WTC11 (cell line): ENCODE measurements around the gene TAS2R40. TPM values are rescaled to one million over a fixed set of nuclear protein-coding genes. Genes with fewer than 3 reads are reported as not detected.
A peak's percentile ranks its signal among the peaks of the same experiment; 100 is the strongest.

Experiments used
- ATAC-seq: fragments of 200-7000 bp; cut with Tn5 transposase; 2 replicates; pipeline ENCODE4 v1.10.0; 2021; ENCODE audit warnings: mild to moderate bottlenecking, moderate library complexity
- CTCF ChIA-PET: fragments of 300-600 bp; sonication (Branson Sonifier 250); formaldehyde crosslinking; loops from one replicate; lab custom pipeline; 2021; ENCODE audit warnings: antibody characterized with exemption; lab: Charles Lee
- POLR2A ChIA-PET: fragments of 350-600 bp; sonication (Branson Sonifier 250); formaldehyde crosslinking; loops from one replicate; lab custom pipeline; 2021; ENCODE audit warnings: antibody characterized with exemption; lab: Charles Lee
- DNase-seq: peaks from one replicate; pipeline ENCODE4 v3.0.0; 2021; ENCODE audit warnings: low spot score
- H3K27ac Mint-ChIP-seq: 2 replicates; pipeline ENCODE4 v1.8.0; 2021; ENCODE audit warnings: mixed read lengths
- H3K27me3 Mint-ChIP-seq: 2 replicates; pipeline ENCODE4 v1.8.0; 2021; ENCODE audit warnings: low read depth, mild to moderate bottlenecking, moderate library complexity, mixed read lengths
- H3K36me3 Mint-ChIP-seq: 2 replicates; pipeline ENCODE4 v1.8.0; 2021; ENCODE audit warnings: mixed read lengths
- H3K4me1 Mint-ChIP-seq: 2 replicates; pipeline ENCODE4 v1.8.0; 2022; ENCODE audit warnings: mixed read lengths
- H3K4me3 Mint-ChIP-seq: 2 replicates; pipeline ENCODE4 v1.8.0; 2021; ENCODE audit warnings: mild to moderate bottlenecking, moderate library complexity, mixed read lengths
- H3K9me3 Mint-ChIP-seq: 2 replicates; pipeline ENCODE4 v1.8.0; 2021; ENCODE audit warnings: mixed read lengths
- CBFB ChIP-seq: sonication (generic); formaldehyde crosslinking; IDR thresholded peaks from 2 replicates; pipeline ENCODE4 v1.8.1; 2022; ENCODE audit warnings: mild to moderate bottlenecking, low read depth, missing genetic modification reagents
- GRHL2 ChIP-seq: fragments of 250-450 bp; sonication (Bioruptor Pico); IDR thresholded peaks from 2 replicates; pipeline ENCODE4 v1.8.0; 2022; ENCODE audit warnings: mild to moderate bottlenecking, moderate library complexity; ENCODE audit not compliant: insufficient replicate concordance, severe bottlenecking
- HMGA2 ChIP-seq: fragments of 250-450 bp; sonication (Bioruptor Pico); IDR thresholded peaks from 2 replicates; pipeline ENCODE4 v1.4.0; 2021; ENCODE audit warnings: mild to moderate bottlenecking, moderate library complexity
- KAT7 ChIP-seq: sonication (generic); formaldehyde crosslinking; IDR thresholded peaks from 2 replicates; pipeline ENCODE4 v1.8.1; 2023; ENCODE audit warnings: missing genetic modification reagents, mild to moderate bottlenecking, borderline replicate concordance
- NFYB ChIP-seq: sonication (generic); formaldehyde crosslinking; conservative IDR thresholded peaks from 2 replicates; pipeline ENCODE4 v1.8.0; 2022; ENCODE audit warnings: low read depth, missing genetic modification reagents
- NR1H2 ChIP-seq: sonication (generic); formaldehyde crosslinking; IDR thresholded peaks from 2 replicates; pipeline ENCODE4 v1.9.0; 2021; ENCODE audit warnings: mild to moderate bottlenecking, moderate library complexity, missing genetic modification reagents
- NR3C1 ChIP-seq: sonication (generic); formaldehyde crosslinking; conservative IDR thresholded peaks from 2 replicates; pipeline ENCODE4 v1.8.1; 2023; ENCODE audit warnings: low read depth, mild to moderate bottlenecking, missing genetic modification reagents
- SMAD3 ChIP-seq: sonication (generic); formaldehyde crosslinking; IDR thresholded peaks from 2 replicates; pipeline ENCODE4 v1.8.0; 2022; ENCODE audit warnings: missing genetic modification reagents, mild to moderate bottlenecking, borderline replicate concordance
- SOX15 ChIP-seq: fragments of 250-450 bp; sonication (Bioruptor Pico); IDR thresholded peaks from 2 replicates; pipeline ENCODE4 v1.9.0; 2021; ENCODE audit warnings: mild to moderate bottlenecking
- TEAD1 ChIP-seq: sonication (generic); formaldehyde crosslinking; IDR thresholded peaks from 2 replicates; pipeline ENCODE4 v1.8.0; 2022; ENCODE audit warnings: mild to moderate bottlenecking, missing genetic modification reagents
- ZBTB21 ChIP-seq: sonication (generic); formaldehyde crosslinking; IDR thresholded peaks from 2 replicates; pipeline ENCODE4 v1.8.1; 2023; ENCODE audit warnings: mild to moderate bottlenecking, missing genetic modification reagents, borderline replicate concordance
- ZNF121 ChIP-seq: sonication (generic); formaldehyde crosslinking; IDR thresholded peaks from 2 replicates; pipeline ENCODE4 v1.8.0; 2023; ENCODE audit warnings: missing genetic modification reagents
- ZNF263 ChIP-seq: sonication (generic); formaldehyde crosslinking; IDR thresholded peaks from 2 replicates; pipeline ENCODE4 v1.8.1; 2022; ENCODE audit warnings: low read depth, mild to moderate bottlenecking, moderate library complexity, missing genetic modification reagents
- ZNF396 ChIP-seq: fragments of 250-450 bp; sonication (Bioruptor Pico); IDR thresholded peaks from 2 replicates; pipeline ENCODE4 v1.8.0; 2021; ENCODE audit warnings: mild to moderate bottlenecking, moderate library complexity, borderline replicate concordance
- total RNA-seq: library from RNA; stranded (reverse); gene quantifications from 3 replicates; pipeline ENCODE4 v1.2.3, GENCODE V29; 2021
- TF ChIP-seq, protein P1 (sequence below): sonication (generic); formaldehyde crosslinking; IDR thresholded peaks from 2 replicates; pipeline ENCODE4 v1.8.0; 2023; ENCODE audit warnings: mild to moderate bottlenecking, missing genetic modification reagents
- TF ChIP-seq, protein P2 (sequence below): fragments of 250-450 bp; sonication (Bioruptor Pico); IDR thresholded peaks from 2 replicates; pipeline ENCODE4 v2.1.2; 2022; ENCODE audit warnings: mild to moderate bottlenecking, moderate library complexity
- TF ChIP-seq, protein P3 (sequence below): sonication (generic); formaldehyde crosslinking; IDR thresholded peaks from 2 replicates; pipeline ENCODE4 v1.8.0; 2023; ENCODE audit warnings: missing genetic modification reagents, mild to moderate bottlenecking, borderline replicate concordance
- TF ChIP-seq, protein P4 (sequence below): fragments of 250-450 bp; sonication (Bioruptor Pico); IDR thresholded peaks from 2 replicates; pipeline ENCODE4 v1.9.0; 2021; ENCODE audit warnings: mild to moderate bottlenecking
- TF ChIP-seq, protein P5 (sequence below): sonication (generic); formaldehyde crosslinking; IDR thresholded peaks from 2 replicates; pipeline ENCODE4 v1.8.0; 2022; ENCODE audit warnings: mild to moderate bottlenecking, missing genetic modification reagents

Gene TAS2R40
- total RNA-seq, 1 experiment from 2014 or later, result not detected

DNA sequence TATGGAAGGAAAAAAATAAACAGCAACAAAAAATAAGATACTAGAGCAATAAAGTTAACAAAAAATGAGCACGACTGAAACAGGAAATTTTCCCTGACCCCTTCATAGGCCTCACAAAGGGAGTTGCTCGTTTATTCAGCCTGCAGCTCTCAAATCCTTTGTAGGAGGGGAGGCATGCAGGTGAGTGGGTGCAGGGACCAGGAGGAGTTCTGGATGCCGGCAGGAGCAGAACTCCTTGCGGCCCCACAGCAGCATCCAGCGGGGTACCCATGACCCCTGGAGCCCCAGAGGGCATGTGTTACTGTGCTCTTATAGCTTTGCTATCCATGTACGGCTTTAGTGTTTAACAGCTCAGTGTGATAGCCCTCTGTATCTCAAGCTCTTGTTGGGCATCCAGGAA is 32.8 kb upstream of the TAS2R40 start:
- Mint-ChIP-seq H3K27ac (no peak overlapping the region), H3K27me3 (no peaks in the 10 kb centered on the region), H3K4me1 (peaks cover 19% of the 10 kb centered on the region), H3K9me3 (no peaks in the 10 kb centered on the region), H3K36me3 (no peaks in the 10 kb centered on the region), H3K4me3 (no peak overlapping the region)
- TF ChIP-seq, protein P1, sequence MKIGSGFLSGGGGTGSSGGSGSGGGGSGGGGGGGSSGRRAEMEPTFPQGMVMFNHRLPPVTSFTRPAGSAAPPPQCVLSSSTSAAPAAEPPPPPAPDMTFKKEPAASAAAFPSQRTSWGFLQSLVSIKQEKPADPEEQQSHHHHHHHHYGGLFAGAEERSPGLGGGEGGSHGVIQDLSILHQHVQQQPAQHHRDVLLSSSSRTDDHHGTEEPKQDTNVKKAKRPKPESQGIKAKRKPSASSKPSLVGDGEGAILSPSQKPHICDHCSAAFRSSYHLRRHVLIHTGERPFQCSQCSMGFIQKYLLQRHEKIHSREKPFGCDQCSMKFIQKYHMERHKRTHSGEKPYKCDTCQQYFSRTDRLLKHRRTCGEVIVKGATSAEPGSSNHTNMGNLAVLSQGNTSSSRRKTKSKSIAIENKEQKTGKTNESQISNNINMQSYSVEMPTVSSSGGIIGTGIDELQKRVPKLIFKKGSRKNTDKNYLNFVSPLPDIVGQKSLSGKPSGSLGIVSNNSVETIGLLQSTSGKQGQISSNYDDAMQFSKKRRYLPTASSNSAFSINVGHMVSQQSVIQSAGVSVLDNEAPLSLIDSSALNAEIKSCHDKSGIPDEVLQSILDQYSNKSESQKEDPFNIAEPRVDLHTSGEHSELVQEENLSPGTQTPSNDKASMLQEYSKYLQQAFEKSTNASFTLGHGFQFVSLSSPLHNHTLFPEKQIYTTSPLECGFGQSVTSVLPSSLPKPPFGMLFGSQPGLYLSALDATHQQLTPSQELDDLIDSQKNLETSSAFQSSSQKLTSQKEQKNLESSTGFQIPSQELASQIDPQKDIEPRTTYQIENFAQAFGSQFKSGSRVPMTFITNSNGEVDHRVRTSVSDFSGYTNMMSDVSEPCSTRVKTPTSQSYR (CRISPR knock-in tag), result no peak
- CTCF ChIA-PET, result interaction anchor here (0.6 to 1.9 kb wide), 4 partner anchors 26 to 883 kb away, joined by 3 to 23 read pairs (median 5); no protein-coding TSS in a partner anchor
- POLR2A ChIA-PET, result no interaction called here
- ATAC-seq (peak; percentile 80), DNase-seq (no peak)

DNA sequence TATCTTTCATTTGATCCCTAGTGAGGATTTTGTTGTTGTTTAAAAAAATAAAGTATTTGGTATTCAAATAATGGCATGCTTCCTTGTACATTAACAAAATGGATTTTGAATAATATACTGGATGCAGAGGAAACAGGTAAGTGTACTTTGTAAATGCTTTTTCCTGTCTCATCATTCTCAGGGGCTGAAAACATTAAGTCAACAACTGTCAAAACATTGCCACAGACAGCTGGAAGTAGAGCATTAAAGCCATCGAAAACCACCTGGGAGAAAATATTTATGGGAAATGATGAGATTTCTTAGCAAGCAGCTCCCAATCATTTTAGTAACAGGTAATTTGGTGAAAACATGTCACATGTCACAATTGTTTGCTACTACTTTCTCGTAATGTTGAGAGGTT is 28.0 kb upstream of the TAS2R40 start:
- no peak for ATAC-seq
- Mint-ChIP-seq H3K27ac (no peak overlapping the region), H3K36me3 (no peaks in the 10 kb centered on the region), H3K9me3 (peaks cover 5% of the 10 kb centered on the region), H3K4me3 (no peak overlapping the region), H3K4me1 (peaks cover 8% of the 10 kb centered on the region), H3K27me3 (peaks cover 2% of the 10 kb centered on the region; the same call in 1 of the 2 replicates)
- ChIA-PET CTCF (no interaction called here), POLR2A (no interaction called here)
- TF ChIP-seq, protein P2, sequence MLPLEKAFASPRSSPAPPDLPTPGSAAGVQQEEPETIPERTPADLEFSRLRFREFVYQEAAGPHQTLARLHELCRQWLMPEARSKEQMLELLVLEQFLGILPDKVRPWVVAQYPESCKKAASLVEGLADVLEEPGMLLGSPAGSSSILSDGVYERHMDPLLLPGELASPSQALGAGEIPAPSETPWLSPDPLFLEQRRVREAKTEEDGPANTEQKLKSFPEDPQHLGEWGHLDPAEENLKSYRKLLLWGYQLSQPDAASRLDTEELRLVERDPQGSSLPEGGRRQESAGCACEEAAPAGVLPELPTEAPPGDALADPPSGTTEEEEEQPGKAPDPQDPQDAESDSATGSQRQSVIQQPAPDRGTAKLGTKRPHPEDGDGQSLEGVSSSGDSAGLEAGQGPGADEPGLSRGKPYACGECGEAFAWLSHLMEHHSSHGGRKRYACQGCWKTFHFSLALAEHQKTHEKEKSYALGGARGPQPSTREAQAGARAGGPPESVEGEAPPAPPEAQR, result no peak
- DNase-seq, result no peak

DNA sequence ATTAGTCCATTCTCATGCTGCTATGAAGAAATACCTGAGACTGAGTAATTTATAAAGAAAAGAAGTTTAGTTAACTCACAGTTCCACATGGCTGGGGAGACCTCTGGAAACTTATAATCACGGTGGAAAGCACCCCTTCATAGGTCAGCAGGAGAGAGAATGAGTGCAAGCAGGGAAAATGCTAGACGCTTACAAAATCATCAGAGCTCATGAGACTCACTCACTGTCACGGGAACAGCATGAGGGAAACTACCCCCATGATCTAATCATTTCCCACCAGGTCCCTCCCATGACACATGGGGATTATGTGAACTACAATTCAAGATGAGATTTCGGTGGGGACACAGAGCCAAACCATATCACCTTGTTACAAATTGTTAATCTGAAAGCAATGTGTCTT is 22.8 kb upstream of the TAS2R40 start:
- DNase-seq (no peak), ATAC-seq (no peak)
- Mint-ChIP-seq H3K9me3 (peaks cover 6% of the 10 kb centered on the region), H3K27ac (no peak overlapping the region), H3K27me3 (peaks cover 2% of the 10 kb centered on the region; the same call in 1 of the 2 replicates), H3K4me3 (no peak overlapping the region), H3K4me1 (no peaks in the 10 kb centered on the region), H3K36me3 (no peaks in the 10 kb centered on the region)
- CTCF ChIA-PET, result interaction anchor here (1.0 kb wide), 1 partner anchor 318 kb away, joined by 3 read pairs; no protein-coding TSS in a partner anchor
- POLR2A ChIA-PET, result no interaction called here
- TF ChIP-seq SOX15 (CRISPR knock-in tag) (no peak), ZNF396 (CRISPR knock-in tag) (no peak), HMGA2 (CRISPR knock-in tag) (no peak), ZBTB21 (CRISPR knock-in tag) (no peak), GRHL2 (no peak), CBFB (CRISPR knock-in tag) (no peak)
- TF ChIP-seq, protein P3, sequence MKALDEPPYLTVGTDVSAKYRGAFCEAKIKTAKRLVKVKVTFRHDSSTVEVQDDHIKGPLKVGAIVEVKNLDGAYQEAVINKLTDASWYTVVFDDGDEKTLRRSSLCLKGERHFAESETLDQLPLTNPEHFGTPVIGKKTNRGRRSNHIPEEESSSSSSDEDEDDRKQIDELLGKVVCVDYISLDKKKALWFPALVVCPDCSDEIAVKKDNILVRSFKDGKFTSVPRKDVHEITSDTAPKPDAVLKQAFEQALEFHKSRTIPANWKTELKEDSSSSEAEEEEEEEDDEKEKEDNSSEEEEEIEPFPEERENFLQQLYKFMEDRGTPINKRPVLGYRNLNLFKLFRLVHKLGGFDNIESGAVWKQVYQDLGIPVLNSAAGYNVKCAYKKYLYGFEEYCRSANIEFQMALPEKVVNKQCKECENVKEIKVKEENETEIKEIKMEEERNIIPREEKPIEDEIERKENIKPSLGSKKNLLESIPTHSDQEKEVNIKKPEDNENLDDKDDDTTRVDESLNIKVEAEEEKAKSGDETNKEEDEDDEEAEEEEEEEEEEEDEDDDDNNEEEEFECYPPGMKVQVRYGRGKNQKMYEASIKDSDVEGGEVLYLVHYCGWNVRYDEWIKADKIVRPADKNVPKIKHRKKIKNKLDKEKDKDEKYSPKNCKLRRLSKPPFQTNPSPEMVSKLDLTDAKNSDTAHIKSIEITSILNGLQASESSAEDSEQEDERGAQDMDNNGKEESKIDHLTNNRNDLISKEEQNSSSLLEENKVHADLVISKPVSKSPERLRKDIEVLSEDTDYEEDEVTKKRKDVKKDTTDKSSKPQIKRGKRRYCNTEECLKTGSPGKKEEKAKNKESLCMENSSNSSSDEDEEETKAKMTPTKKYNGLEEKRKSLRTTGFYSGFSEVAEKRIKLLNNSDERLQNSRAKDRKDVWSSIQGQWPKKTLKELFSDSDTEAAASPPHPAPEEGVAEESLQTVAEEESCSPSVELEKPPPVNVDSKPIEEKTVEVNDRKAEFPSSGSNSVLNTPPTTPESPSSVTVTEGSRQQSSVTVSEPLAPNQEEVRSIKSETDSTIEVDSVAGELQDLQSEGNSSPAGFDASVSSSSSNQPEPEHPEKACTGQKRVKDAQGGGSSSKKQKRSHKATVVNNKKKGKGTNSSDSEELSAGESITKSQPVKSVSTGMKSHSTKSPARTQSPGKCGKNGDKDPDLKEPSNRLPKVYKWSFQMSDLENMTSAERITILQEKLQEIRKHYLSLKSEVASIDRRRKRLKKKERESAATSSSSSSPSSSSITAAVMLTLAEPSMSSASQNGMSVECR (CRISPR knock-in tag), result no peak

DNA sequence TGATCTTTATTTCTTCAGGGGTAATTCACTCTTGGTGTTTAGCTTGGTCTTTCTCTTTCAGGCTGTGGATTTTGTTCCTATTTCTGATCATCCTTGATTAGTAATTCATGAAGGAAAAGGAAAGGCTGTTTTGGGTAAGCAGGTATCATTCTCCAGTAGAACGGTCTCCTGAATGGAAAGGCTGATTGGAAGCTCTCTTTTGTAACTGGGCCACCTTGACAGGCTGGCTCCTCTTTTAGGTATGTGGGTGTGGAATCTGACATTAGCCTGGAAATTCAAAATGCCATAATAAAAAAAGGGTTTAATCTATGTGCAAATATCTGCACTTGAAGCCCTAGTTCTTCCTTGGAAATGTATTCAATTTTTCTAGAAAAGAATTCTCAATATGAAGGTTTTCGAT is 19.7 kb upstream of the TAS2R40 start:
- no peaks in the 10 kb centered on the region; the same call in 1 of the 2 replicates for H3K27me3 Mint-ChIP-seq
- DNase-seq (no peak), ATAC-seq (no peak)
- no peak overlapping the region for H3K4me3 Mint-ChIP-seq
- H3K27ac Mint-ChIP-seq, result no peak overlapping the region
- ChIA-PET CTCF (interaction anchor here (0.9 to 3.8 kb wide), 2 partner anchors 13 to 198 kb away, joined by 3 to 47 read pairs; no protein-coding TSS in a partner anchor), POLR2A (no interaction called here)
- peaks cover 6% of the 10 kb centered on the region for H3K9me3 Mint-ChIP-seq
- H3K36me3 Mint-ChIP-seq, result no peaks in the 10 kb centered on the region
- 0 out of 2 replicates have a peak, but pooled peaks cover 4% of the 10 kb centered on the region for H3K4me1 Mint-ChIP-seq
- no peak for TF ChIP-seq SMAD3 (CRISPR knock-in tag)
- no peak for TF ChIP-seq TEAD1 (CRISPR knock-in tag)
- TF ChIP-seq, protein P4, sequence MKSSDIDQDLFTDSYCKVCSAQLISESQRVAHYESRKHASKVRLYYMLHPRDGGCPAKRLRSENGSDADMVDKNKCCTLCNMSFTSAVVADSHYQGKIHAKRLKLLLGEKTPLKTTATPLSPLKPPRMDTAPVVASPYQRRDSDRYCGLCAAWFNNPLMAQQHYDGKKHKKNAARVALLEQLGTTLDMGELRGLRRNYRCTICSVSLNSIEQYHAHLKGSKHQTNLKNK, result no peak
- TF ChIP-seq NFYB (CRISPR knock-in tag), result no peak
- TF ChIP-seq ZNF121 (CRISPR knock-in tag), result no peak
- no peak for TF ChIP-seq KAT7 (CRISPR knock-in tag)
- TF ChIP-seq NR1H2, result no peak
- TF ChIP-seq, protein P5, sequence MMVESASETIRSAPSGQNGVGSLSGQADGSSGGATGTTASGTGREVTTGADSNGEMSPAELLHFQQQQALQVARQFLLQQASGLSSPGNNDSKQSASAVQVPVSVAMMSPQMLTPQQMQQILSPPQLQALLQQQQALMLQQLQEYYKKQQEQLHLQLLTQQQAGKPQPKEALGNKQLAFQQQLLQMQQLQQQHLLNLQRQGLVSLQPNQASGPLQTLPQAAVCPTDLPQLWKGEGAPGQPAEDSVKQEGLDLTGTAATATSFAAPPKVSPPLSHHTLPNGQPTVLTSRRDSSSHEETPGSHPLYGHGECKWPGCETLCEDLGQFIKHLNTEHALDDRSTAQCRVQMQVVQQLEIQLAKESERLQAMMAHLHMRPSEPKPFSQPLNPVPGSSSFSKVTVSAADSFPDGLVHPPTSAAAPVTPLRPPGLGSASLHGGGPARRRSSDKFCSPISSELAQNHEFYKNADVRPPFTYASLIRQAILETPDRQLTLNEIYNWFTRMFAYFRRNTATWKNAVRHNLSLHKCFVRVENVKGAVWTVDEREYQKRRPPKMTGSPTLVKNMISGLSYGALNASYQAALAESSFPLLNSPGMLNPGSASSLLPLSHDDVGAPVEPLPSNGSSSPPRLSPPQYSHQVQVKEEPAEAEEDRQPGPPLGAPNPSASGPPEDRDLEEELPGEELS (CRISPR knock-in tag), result no peak
- TF ChIP-seq NR3C1 (CRISPR knock-in tag), result no peak
- TF ChIP-seq ZNF263, result no peak
